Skeletal muscle satellite cell (primary cell): ENCODE results near the gene ACTL8.

Experiments used
- H3K27me3 ChIP-seq: 2 replicates; pipeline ENCODE4 v1.7.0; 2013; ENCODE audit warnings: low read length; ENCODE audit not compliant: control insufficient read depth, insufficient read depth
- H3K36me3 ChIP-seq: 2 replicates; pipeline ENCODE4 v1.7.0; 2013; ENCODE audit warnings: mild to moderate bottlenecking, control low read depth, low read length; ENCODE audit not compliant: insufficient read depth
- H3K4me1 ChIP-seq: 2 replicates; pipeline ENCODE4 v1.7.0; 2013; ENCODE audit warnings: low read length; ENCODE audit not compliant: control insufficient read depth, insufficient read depth
- H3K4me2 ChIP-seq: 2 replicates; pipeline ENCODE4 v1.7.0; 2013; ENCODE audit warnings: mild to moderate bottlenecking, low read length
- H3K4me3 ChIP-seq: 2 replicates; pipeline ENCODE4 v1.7.0; 2013; ENCODE audit warnings: low read length
- H3K9ac ChIP-seq: 2 replicates; pipeline ENCODE4 v1.7.0; 2013; ENCODE audit warnings: mild to moderate bottlenecking, low read depth, low read length, moderate library complexity
- H3K9me3 ChIP-seq: replicated peaks from 2 replicates; pipeline ENCODE4 v1.7.0; 2013; ENCODE audit warnings: mild to moderate bottlenecking, control low read depth, low read length

ACTL8 gene

GRCh38 chr1:17724150-17724549 is 31.0 kb upstream of the ACTL8 start:
- peaks cover 24% of the 10 kb centered on the region for H3K27me3 ChIP-seq
- H3K9ac ChIP-seq = no peak overlapping the region

GRCh38 chr1:17725084-17725719 is 29.9 kb upstream of the ACTL8 start:
- H3K4me2 ChIP-seq = no peak overlapping the region
- no peaks in the 10 kb centered on the region for H3K36me3 ChIP-seq
- no peak overlapping the region for H3K4me3 ChIP-seq
- H3K27me3 ChIP-seq = peaks cover 30% of the 10 kb centered on the region
- no peaks in the 10 kb centered on the region for H3K9me3 ChIP-seq
- no peaks in the 10 kb centered on the region for H3K4me1 ChIP-seq
- H3K9ac ChIP-seq = no peak overlapping the region

More at GRCh38 chr1:17724150-17724549, 31.0 kb upstream of the ACTL8 start:
- H3K4me1 ChIP-seq = no peaks in the 10 kb centered on the region
- no peak overlapping the region for H3K4me2 ChIP-seq
- no peaks in the 10 kb centered on the region for H3K36me3 ChIP-seq
- no peaks in the 10 kb centered on the region for H3K9me3 ChIP-seq
- no peak overlapping the region for H3K4me3 ChIP-seq

DNA sequence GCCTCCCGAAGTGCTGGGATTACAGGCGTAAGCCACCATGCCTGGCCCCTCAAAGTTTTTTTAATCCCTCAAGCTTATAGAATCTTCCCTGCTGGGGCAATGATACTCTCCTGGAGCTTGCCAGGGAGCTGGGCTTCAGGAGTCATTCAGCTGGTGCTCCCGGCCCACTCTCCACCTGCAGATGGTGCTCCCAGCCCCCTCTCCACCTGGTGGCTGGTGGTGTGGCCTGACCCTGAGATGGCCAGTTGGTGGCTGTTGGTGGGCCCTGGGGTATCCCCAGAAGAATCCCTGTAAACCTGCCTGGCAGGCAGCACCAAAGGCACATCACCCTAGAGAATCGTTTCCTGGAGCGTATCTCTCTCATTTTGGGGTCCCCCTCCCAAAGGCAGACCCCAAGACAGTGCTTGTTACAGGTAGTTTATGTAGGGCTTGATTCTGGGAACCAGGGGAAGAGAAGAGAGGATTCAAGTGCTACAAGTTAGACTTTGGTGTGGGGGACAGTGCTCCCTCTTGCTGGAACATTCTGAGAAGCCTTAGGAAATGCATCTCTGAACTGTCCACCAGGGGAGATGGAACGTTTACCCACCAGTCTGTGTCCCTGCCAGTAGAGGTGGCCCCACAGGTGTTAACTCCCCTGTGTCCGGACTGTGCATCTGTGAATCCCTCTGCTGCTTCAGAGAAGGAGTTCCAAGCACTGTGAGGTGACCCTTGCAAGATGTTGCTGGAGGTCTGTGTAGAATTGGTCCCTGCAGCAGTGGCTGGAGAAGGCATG is 29.1 kb upstream of the ACTL8 start:
- no peaks in the 10 kb centered on the region for H3K4me1 ChIP-seq
- peaks cover 30% of the 10 kb centered on the region for H3K27me3 ChIP-seq
- no peak overlapping the region for H3K4me3 ChIP-seq
- H3K9ac ChIP-seq = no peak overlapping the region
- no peaks in the 10 kb centered on the region for H3K9me3 ChIP-seq
- no peaks in the 10 kb centered on the region for H3K36me3 ChIP-seq
- no peak overlapping the region for H3K4me2 ChIP-seq

GRCh38 chr1:17728123-17728712 is 26.9 kb upstream of the ACTL8 start:
- Histone ChIP-seq H3K4me3 (no peak overlapping the region), H3K4me2 (no peak overlapping the region), H3K36me3 (no peaks in the 10 kb centered on the region), H3K4me1 (no peaks in the 10 kb centered on the region), H3K27me3 (peaks cover 15% of the 10 kb centered on the region), H3K9me3 (no peaks in the 10 kb centered on the region), H3K9ac (no peak overlapping the region)

GRCh38 chr1:17729248-17729647 is 25.9 kb upstream of the ACTL8 start:
- Histone ChIP-seq H3K9me3 (no peaks in the 10 kb centered on the region), H3K36me3 (no peaks in the 10 kb centered on the region), H3K27me3 (peaks cover 10% of the 10 kb centered on the region), H3K4me2 (no peak overlapping the region), H3K4me1 (no peaks in the 10 kb centered on the region), H3K4me3 (no peak overlapping the region), H3K9ac (no peak overlapping the region)

DNA sequence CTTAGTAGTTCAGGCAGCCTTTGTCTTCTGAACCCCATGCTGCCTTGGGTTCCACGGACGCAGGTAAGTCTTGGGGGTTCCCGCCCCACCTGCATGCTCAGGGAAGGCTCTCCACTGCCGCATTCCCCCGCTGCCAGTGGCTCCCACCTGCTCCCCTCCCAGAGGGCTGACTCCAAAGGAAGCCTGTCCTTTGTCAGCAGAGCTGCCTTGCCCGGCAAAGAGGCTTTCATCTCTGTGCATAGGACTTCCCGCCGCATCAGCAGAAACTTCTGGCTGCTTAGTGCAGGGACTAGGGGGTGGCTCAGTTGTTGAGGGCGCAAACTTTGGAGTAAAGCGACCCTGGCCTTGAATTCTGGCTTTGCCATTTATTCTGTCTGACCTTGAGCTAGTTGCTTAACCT is 25.2 kb upstream of the ACTL8 start:
- Histone ChIP-seq H3K9ac (no peak overlapping the region), H3K4me3 (no peak overlapping the region), H3K27me3 (peaks cover 12% of the 10 kb centered on the region), H3K36me3 (no peaks in the 10 kb centered on the region), H3K4me2 (no peak overlapping the region), H3K4me1 (no peaks in the 10 kb centered on the region), H3K9me3 (no peaks in the 10 kb centered on the region)

DNA sequence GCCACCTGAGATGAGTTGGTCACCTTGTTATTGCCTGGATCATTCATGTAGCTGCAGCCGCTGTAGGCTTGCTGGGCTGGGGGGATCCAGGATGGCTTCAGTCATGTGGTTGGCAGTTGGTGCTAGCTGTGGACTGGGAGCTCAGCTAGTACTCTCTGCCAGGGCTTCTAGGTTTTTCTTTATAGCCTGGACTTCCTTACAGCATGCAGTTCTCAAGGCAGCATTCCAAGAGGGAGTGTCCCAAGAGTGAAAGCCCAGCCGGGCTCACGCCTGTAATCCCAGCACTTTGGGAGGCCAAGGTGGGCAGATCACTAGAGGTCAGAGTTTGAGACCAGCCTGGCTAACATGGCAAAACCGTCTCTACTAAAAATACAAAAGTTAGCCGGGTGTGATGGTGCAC is 23.7 kb upstream of the ACTL8 start:
- Histone ChIP-seq H3K4me3 (no peak overlapping the region), H3K4me2 (no peak overlapping the region), H3K9me3 (no peaks in the 10 kb centered on the region), H3K27me3 (peaks cover 16% of the 10 kb centered on the region), H3K36me3 (no peaks in the 10 kb centered on the region), H3K4me1 (no peaks in the 10 kb centered on the region), H3K9ac (no peak overlapping the region)

DNA sequence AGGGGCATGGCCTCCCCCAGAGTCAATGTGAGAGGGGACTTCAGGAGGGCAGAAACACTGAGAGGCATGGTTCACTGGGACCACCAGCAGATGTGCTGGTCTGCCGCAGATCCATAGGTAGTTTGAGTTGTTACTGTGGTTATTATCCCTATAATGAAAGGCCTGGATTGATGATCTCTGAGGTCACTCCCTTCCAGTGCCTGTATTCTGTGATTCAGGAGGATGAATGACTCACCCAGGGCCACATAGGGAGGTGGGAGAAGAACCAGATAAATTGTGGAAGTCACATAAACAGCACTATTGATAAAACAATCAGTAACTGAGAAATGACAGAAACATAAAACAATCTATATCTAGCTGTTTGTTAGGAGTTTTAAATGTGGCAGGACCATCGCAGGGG is 22.7 kb upstream of the ACTL8 start:
- Histone ChIP-seq H3K27me3 (peaks cover 18% of the 10 kb centered on the region), H3K4me1 (no peaks in the 10 kb centered on the region), H3K4me3 (no peak overlapping the region), H3K4me2 (no peak overlapping the region), H3K36me3 (no peaks in the 10 kb centered on the region), H3K9me3 (no peaks in the 10 kb centered on the region), H3K9ac (no peak overlapping the region)

GRCh38 chr1:17733661-17734060 is 21.5 kb upstream of the ACTL8 start:
- Histone ChIP-seq H3K36me3 (no peaks in the 10 kb centered on the region), H3K4me2 (no peak overlapping the region), H3K9ac (no peak overlapping the region), H3K27me3 (peaks cover 19% of the 10 kb centered on the region), H3K4me3 (no peak overlapping the region), H3K4me1 (no peaks in the 10 kb centered on the region), H3K9me3 (no peaks in the 10 kb centered on the region)

DNA sequence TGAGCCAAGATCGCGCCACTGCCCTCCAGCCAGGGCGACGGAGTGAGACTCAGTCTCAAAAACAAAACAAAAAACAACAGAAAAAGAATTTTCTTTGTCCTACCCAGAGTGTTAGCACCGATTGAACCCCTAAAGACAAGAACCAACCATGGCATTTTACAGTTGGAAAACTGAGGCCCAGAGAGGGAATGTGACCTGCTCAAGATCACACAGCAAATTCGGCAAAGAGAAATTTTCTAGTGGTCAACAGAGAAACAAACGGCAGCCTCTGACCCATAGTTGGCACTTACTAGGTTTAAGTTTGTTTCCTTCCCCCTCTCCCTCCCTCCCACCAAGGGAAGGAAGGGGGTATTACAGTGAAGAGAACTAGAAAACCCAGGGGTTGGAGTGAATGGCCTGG is 20.5 kb upstream of the ACTL8 start:
- no peaks in the 10 kb centered on the region for H3K9me3 ChIP-seq
- no peak overlapping the region for H3K4me2 ChIP-seq
- H3K9ac ChIP-seq = no peak overlapping the region
- no peaks in the 10 kb centered on the region for H3K36me3 ChIP-seq
- H3K27me3 ChIP-seq = peaks cover 26% of the 10 kb centered on the region
- H3K4me1 ChIP-seq = no peaks in the 10 kb centered on the region
- no peak overlapping the region for H3K4me3 ChIP-seq

DNA sequence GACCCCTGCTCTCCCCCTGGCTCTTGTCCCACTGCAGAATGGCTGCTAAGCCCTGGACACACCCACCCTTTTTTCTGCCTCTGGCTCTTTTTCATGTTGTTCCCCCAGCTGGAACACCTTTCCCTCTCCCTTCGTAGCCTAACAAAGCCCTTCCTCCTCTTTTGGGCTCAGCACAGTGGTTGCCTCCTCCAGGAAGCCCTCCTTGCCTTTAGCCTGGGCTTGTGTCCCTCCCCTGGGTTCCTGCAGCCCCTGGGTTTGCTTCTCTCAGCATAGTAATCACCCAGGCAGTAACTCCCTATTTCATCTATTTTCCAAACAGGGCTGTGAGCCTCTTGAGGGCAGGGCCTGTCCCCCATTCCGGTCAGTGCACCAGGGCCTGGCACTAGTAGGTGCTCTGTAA is 19.8 kb upstream of the ACTL8 start:
- H3K4me3 ChIP-seq = no peak overlapping the region
- H3K4me2 ChIP-seq = no peak overlapping the region
- H3K27me3 ChIP-seq = peaks cover 25% of the 10 kb centered on the region
- H3K9ac ChIP-seq = no peak overlapping the region
- H3K9me3 ChIP-seq = no peaks in the 10 kb centered on the region
- H3K36me3 ChIP-seq = no peaks in the 10 kb centered on the region
- no peaks in the 10 kb centered on the region for H3K4me1 ChIP-seq
